LNCaP clone FGC (cell line): ENCODE results near the gene SGCB.
"Not testable (repeated sequence)": the region's sequence is repeated elsewhere in the genome, so short reads cannot be mapped to it uniquely, and the experiment has no call there.

Experiments
- DNase-seq: peaks from one replicate; pipeline ENCODE4 v3.0.0-alpha.2; 2011; ENCODE audit warnings: low read depth
- H3K4me3 ChIP-seq: 2 replicates; pipeline ENCODE4 v1.5.1; 2011; ENCODE audit warnings: mild to moderate bottlenecking, low read depth, low read length, control low read depth
- TF ChIP-seq, protein P1 (sequence below): IDR thresholded peaks from 2 replicates; pipeline ENCODE4 v1.5.1; 2012; ENCODE audit warnings: mild to moderate bottlenecking; ENCODE audit not compliant: control insufficient read depth, insufficient read depth; ENCODE audit errors: extremely low read depth

Gene SGCB, protein sequence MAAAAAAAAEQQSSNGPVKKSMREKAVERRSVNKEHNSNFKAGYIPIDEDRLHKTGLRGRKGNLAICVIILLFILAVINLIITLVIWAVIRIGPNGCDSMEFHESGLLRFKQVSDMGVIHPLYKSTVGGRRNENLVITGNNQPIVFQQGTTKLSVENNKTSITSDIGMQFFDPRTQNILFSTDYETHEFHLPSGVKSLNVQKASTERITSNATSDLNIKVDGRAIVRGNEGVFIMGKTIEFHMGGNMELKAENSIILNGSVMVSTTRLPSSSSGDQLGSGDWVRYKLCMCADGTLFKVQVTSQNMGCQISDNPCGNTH

DNA sequence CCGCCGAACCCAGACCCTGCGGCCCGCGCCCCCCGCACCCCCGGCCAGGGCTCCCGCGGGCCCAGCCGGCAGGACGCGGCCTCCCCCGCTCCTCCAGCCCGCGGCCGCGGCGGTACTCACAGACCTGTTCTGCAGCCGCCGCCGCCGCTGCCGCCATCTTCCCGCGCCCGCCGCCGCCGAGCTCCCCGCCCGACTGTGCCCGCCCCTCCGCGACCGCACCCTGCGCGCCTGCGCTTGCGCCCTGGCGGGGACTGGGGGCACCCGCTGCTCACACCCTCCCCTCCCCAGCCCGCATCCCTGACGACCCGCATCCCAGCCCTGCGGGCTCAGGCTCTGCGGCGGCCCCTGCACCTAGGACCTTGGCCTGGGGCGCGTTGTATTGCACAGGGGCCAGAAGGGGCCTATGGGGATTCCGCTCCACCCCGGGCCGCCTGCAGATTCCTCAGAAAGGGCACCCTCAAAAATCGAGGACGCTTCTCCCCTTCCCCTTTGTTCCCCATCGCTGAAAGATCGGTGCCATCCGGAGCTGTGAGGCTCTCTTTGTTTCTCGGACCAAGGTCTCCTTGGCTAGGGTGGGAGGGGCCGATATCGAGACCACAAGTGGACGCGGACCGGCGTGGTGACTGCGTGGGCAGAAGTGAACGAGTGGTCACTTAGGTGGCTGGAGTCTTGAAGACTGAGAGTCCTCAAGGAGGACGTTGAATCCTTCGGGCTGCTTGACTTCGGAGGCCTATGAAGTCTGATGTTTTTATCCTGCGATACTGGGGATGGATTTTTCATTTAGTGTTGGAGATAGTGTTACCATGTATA is at the start of gene SGCB:
SGCB (minus strand) TSS at position 197 of the 810 bp plus-strand sequence; CDS start at position 157, 40 bp downstream.
- TF ChIP-seq, protein P1, sequence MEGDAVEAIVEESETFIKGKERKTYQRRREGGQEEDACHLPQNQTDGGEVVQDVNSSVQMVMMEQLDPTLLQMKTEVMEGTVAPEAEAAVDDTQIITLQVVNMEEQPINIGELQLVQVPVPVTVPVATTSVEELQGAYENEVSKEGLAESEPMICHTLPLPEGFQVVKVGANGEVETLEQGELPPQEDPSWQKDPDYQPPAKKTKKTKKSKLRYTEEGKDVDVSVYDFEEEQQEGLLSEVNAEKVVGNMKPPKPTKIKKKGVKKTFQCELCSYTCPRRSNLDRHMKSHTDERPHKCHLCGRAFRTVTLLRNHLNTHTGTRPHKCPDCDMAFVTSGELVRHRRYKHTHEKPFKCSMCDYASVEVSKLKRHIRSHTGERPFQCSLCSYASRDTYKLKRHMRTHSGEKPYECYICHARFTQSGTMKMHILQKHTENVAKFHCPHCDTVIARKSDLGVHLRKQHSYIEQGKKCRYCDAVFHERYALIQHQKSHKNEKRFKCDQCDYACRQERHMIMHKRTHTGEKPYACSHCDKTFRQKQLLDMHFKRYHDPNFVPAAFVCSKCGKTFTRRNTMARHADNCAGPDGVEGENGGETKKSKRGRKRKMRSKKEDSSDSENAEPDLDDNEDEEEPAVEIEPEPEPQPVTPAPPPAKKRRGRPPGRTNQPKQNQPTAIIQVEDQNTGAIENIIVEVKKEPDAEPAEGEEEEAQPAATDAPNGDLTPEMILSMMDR: no peak
- DNase-seq: no peak

DNA sequence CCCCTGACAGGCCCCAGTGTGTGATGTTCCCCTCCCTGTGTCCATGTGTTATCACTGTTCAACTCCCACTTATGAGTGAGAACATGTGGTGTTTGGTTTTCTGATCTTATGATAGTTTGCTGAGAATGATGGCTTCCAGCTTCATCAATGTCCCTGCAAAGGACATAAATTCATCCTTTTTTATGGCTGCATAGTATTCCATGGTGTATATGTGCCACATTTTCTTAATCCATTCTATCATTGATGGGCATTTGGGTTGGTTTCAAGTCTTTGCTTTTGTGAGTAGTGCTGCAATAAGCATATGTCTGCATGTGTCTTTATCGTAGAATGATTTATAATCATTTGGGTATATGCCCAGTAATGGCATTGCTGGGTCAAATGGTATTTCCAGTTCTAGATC is 48.3 kb upstream of the SGCB start:
- DNase-seq, H3K4me3 ChIP-seq: not testable (repeated sequence)

More for the DNA sequence above, at the start of gene SGCB:
- peak within 1 kb of the TSS; percentile 72 for H3K4me3 ChIP-seq

DNA sequence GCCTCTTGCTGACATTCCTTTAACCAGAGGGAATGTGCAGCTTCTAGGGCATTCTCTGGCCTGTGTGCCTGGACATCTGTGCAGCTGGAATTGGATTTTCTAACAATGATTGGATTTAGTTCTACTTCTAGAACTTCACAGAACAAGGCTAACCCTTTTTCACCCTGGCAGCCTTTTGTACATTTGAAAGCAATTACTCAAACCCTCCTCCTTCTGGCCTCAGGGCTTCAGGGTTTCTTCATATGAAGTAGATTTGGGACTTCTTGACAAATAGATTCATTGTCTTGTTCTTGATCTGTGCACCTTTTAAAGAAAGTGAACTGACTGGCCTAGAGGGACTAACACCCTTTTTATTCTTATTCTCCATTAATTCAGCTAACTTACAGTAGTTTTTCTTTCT is 43.1 kb upstream of the SGCB start:
- DNase-seq: no peak
- no peak overlapping the region for H3K4me3 ChIP-seq
- TF ChIP-seq, protein P1: no peak

DNA sequence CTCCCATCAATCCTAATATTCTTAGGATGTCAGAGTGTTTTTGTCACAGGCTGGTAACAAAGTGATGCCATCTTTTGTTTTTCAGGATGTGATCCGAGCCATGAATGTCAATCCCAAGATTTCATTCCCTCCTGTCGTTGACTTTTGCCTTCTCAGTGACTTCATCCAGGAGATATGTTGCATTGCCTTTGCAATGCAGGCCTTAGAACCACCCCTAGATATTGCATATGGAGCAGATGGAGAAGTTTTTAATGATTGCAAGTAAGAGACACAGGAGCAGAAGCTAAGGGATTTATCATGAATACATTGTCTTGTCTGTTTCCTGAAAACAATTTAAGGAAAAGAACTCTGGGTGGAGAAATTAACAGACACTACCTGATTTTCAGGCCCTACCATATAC is 41.6 kb upstream of the SGCB start:
- no peak for DNase-seq
- TF ChIP-seq, protein P1: no peak
- no peak overlapping the region for H3K4me3 ChIP-seq

DNA sequence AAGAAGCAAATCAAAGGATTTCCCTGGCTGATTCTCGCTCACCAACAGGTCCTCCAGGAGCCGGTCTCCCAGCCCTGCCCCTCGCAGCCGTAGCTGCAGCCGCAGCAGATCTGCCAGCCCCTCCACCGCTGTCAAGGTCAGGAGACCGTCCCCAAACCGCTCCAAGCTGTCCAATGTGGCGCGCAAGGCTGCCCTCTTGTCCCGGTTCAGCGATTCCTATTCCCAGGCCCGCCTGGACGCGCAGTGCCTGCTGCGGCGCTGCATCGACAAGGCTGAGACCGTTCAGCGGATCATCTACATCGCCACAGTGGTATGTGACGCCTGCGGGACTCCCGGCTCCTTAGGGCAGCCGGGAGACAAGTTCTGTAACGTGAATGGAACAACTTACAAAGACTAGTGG is 38.6 kb upstream of the SGCB start:
- no peak overlapping the region for H3K4me3 ChIP-seq
- TF ChIP-seq, protein P1: no peak
- no peak for DNase-seq

DNA sequence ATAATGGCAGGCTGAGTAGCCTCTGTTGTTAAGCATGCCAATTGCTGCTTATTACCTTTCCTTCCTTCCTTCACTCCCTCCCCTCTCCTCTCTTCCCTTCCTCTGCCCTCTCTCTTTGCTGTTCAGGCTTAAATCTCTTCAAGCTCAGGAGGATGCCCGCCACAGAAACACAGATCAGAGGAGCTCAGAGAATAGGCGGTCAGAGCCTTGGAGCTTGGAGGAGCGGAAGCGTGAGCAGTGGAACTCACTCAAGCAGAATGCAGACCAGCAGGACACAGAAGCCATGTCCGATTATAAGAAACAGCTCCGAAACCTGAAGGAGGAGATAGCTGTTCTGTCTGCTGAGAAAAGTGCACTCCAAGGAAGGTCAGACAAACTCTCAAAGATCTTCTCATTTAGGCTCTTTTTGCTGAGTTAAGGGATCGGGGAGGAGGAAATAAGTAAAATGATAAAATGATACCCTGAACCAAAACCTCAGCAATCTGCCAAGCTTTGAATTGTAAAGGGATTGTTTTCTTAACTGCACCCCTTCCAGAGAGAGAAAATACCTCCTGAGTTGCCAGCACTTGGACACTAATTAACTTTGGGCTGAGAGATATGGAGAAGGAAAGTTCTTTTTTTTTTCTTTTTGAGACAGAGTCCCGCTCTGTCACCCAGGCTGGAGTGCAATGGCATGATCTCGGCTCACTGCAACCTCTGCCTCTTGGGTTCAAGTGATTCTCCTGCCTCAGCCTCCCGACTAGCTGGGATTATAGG is 33.9 kb upstream of the SGCB start:
- no peak overlapping the region for H3K4me3 ChIP-seq
- DNase-seq: no peak
- TF ChIP-seq, protein P1: no peak

DNA sequence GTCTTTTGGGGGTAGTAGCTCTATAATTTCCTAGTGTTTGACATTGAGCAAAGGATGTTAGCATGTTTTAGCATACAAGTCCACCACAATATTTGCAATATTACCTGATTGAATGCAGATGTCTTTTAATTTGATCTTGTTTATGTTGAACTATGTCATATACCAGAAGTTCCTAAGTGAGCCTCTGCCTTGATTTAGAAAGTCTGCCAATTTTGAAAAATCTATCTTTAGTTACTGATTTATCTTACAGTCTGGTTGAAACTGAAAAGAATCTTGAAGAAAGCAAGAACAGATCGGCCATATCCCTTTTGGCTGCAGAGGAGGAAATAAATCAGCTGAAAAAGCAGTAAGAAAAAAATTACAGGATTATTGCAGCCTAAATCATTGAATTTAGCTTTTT is 31.5 kb upstream of the SGCB start:
- TF ChIP-seq, protein P1: no peak
- DNase-seq: no peak
- H3K4me3 ChIP-seq: no peak overlapping the region
